ENCODE results near the gene COMP. TPM values are rescaled to one million over a fixed set of nuclear protein-coding genes. Genes with fewer than 3 reads are reported as not detected.

The COMP gene
- total RNA-seq, 1 experiment from 2014 or later, result 0.16 TPM

DNA sequence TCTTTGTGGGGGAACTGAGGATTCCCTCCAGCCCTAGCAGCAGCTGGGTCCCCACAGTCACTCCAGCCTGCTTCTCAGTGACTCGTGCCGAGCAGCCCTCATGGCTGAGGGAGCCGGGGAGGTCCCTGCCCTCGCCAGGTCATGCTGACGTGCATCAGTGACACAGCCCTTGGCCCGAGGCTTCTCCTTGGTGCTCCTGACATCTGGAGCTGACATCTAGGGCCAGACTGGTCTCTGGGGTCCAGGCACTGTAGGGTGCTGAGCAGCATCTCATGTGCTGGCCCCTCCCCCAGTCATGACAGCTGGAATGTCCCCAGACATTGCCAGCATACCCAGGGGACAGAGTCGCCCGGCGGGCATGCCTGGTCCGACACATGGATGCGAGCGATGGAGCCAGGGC is 14.4 kb downstream of the COMP start:
- H3K4me3 Mint-ChIP-seq (ENCODE audit: unreplicated experiment), result no peak overlapping the region
- no TSS peak for BruUV-seq (replicated peaks)
- ChIA-PET CTCF (no interaction called here), POLR2A (no interaction called here)
- H3K9me3 ChIP-seq, result no peaks in the 10 kb centered on the region
- no peak overlapping the region for H3K4me3 ChIP-seq (ENCODE audit: low read depth, low read length)
- no peaks in the 10 kb centered on the region; the same call in 1 of the 2 replicates for H3K27me3 ChIP-seq (replicated peaks; ENCODE audit: control insufficient read depth, insufficient read depth, low read length)
- no peaks in the 10 kb centered on the region for H3K9me3 Mint-ChIP-seq (ENCODE audit: unreplicated experiment)
- TF ChIP-seq, protein P1, sequence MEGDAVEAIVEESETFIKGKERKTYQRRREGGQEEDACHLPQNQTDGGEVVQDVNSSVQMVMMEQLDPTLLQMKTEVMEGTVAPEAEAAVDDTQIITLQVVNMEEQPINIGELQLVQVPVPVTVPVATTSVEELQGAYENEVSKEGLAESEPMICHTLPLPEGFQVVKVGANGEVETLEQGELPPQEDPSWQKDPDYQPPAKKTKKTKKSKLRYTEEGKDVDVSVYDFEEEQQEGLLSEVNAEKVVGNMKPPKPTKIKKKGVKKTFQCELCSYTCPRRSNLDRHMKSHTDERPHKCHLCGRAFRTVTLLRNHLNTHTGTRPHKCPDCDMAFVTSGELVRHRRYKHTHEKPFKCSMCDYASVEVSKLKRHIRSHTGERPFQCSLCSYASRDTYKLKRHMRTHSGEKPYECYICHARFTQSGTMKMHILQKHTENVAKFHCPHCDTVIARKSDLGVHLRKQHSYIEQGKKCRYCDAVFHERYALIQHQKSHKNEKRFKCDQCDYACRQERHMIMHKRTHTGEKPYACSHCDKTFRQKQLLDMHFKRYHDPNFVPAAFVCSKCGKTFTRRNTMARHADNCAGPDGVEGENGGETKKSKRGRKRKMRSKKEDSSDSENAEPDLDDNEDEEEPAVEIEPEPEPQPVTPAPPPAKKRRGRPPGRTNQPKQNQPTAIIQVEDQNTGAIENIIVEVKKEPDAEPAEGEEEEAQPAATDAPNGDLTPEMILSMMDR (IDR thresholded peaks at IDR 0.05; ENCODE audit: insufficient read depth in 1 of 2, low read depth in 1 of 2, low read length in 1 of 2, severe bottlenecking in 1 of 2, unreplicated experiment in 1 of 2), result no peak
- H3K4me1 Mint-ChIP-seq (ENCODE audit: low read depth, unreplicated experiment), result no peaks in the 10 kb centered on the region
- no peaks in the 10 kb centered on the region for H3K36me3 ChIP-seq (ENCODE audit: control insufficient read depth, insufficient read depth, low read length)
- H3K36me3 Mint-ChIP-seq (ENCODE audit: insufficient read depth, unreplicated experiment), result peaks cover 22% of the 10 kb centered on the region
- intact Hi-C loops (cut with micrococcal nuclease; ENCODE audit: unreplicated experiment), result no loop called here
- H3K27ac Mint-ChIP-seq (ENCODE audit: unreplicated experiment), result no peak overlapping the region
- DNase-seq, result no peak
- no peaks in the 10 kb centered on the region for H3K4me1 ChIP-seq
- H3K27me3 Mint-ChIP-seq (ENCODE audit: insufficient read depth, unreplicated experiment), result no peaks in the 10 kb centered on the region

DNA sequence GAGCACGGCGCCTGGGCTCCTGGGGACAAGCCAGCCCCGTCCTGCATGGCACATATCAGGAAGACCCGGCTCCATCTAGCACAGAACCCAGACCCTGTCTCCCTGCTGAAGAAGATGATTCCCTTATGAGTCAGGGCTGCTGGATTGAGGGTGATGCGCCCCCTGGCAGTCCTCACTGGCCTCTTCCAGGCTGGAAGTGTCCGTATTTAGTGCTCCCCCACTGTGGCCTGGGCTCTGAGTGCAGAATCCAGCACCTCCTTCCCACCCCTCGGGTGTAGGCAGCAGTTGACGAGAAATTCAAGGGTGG is 14.9 kb downstream of the COMP start:
- no peaks in the 10 kb centered on the region for H3K27me3 Mint-ChIP-seq (ENCODE audit: insufficient read depth, unreplicated experiment)
- no TSS peak for BruUV-seq (replicated peaks)
- TF ChIP-seq, protein P1 (IDR thresholded peaks at IDR 0.05; ENCODE audit: insufficient read depth in 1 of 2, low read depth in 1 of 2, low read length in 1 of 2, severe bottlenecking in 1 of 2, unreplicated experiment in 1 of 2), result no peak
- no peak for DNase-seq
- intact Hi-C loops (cut with micrococcal nuclease; ENCODE audit: unreplicated experiment), result no loop called here
- POLR2A ChIA-PET, result no interaction called here
- Histone ChIP-seq H3K9me3 (no peaks in the 10 kb centered on the region), H3K4me3 (ENCODE audit: low read depth, low read length) (no peak overlapping the region), H3K4me1 (no peaks in the 10 kb centered on the region), H3K27me3 (replicated peaks; ENCODE audit: control insufficient read depth, insufficient read depth, low read length) (no peaks in the 10 kb centered on the region; the same call in 1 of the 2 replicates), H3K36me3 (ENCODE audit: control insufficient read depth, insufficient read depth, low read length) (no peaks in the 10 kb centered on the region)
- H3K9me3 Mint-ChIP-seq (ENCODE audit: unreplicated experiment), result no peaks in the 10 kb centered on the region
- CTCF ChIA-PET, result no interaction called here
- H3K4me1 Mint-ChIP-seq (ENCODE audit: low read depth, unreplicated experiment), result no peaks in the 10 kb centered on the region
- H3K36me3 Mint-ChIP-seq (ENCODE audit: insufficient read depth, unreplicated experiment), result peaks cover 22% of the 10 kb centered on the region
- no peak overlapping the region for H3K4me3 Mint-ChIP-seq (ENCODE audit: unreplicated experiment)
- no peak overlapping the region for H3K27ac Mint-ChIP-seq (ENCODE audit: unreplicated experiment)

DNA sequence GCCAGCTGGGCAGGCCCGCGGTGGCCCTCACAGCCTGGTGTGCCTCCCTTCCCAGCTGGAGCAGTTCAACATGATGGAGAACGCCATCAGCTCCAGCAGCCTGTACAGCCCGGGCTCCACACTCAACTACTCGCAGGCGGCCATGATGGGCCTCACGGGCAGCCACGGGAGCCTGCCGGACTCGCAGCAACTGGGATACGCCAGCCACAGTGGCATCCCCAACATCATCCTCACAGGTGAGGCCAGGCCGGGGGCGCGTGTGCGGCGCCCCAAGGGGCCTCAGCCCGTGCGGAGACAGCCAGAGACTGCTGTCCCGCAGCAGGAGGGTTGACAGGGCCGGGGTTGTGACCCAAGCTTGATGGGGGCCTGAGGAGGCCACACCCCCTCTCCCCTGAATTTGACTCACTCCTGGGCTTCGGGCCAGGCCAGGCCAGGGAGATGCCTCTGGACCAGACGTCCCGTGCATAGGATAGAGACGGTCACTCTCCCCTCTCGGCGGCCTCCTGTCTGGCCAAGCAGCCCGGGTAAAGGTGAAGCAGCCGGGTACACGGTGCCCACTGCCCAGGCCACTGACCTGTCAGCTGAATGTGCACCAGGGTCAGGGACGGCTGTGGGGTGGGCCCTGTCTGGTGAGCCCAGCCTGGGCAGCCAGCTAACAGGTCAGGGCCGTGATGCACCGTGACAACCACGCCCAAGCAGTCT is 15.4 kb downstream of the COMP start:
- ChIA-PET POLR2A (no interaction called here), CTCF (no interaction called here)
- TF ChIP-seq, protein P1 (IDR thresholded peaks at IDR 0.05; ENCODE audit: insufficient read depth in 1 of 2, low read depth in 1 of 2, low read length in 1 of 2, severe bottlenecking in 1 of 2, unreplicated experiment in 1 of 2), result no peak
- Mint-ChIP-seq H3K27ac (ENCODE audit: unreplicated experiment) (no peak overlapping the region), H3K27me3 (ENCODE audit: insufficient read depth, unreplicated experiment) (no peaks in the 10 kb centered on the region), H3K4me3 (ENCODE audit: unreplicated experiment) (no peak overlapping the region), H3K4me1 (ENCODE audit: low read depth, unreplicated experiment) (no peaks in the 10 kb centered on the region), H3K36me3 (ENCODE audit: insufficient read depth, unreplicated experiment) (peaks cover 22% of the 10 kb centered on the region), H3K9me3 (ENCODE audit: unreplicated experiment) (no peaks in the 10 kb centered on the region)
- BruUV-seq (replicated peaks), result no TSS peak
- Histone ChIP-seq H3K36me3 (ENCODE audit: control insufficient read depth, insufficient read depth, low read length) (no peaks in the 10 kb centered on the region), H3K4me3 (ENCODE audit: low read depth, low read length) (no peak overlapping the region), H3K27me3 (replicated peaks; ENCODE audit: control insufficient read depth, insufficient read depth, low read length) (no peaks in the 10 kb centered on the region; the same call in 1 of the 2 replicates), H3K4me1 (no peaks in the 10 kb centered on the region), H3K9me3 (no peaks in the 10 kb centered on the region)
- DNase-seq, result no peak
- intact Hi-C loops (cut with micrococcal nuclease; ENCODE audit: unreplicated experiment), result no loop called here

Data from Caco-2 (cell line).